ENCODE data around the gene SMAD6. TPM values are rescaled to one million over a fixed set of nuclear protein-coding genes. Genes with fewer than 3 reads are reported as not detected.
A peak's percentile ranks its signal among the peaks of the same experiment; 100 is the strongest.

The SMAD6 gene
- total RNA-seq, 1 experiment from 2014 or later: 6.6 TPM

GRCh38 chr15:66743703-66744536 lies 41.9 kb downstream of the SMAD6 start:
- no peaks in the 10 kb centered on the region for H3K27me3 ChIP-seq (ENCODE audit: insufficient read depth, low read length)
- TF ChIP-seq POLR2AphosphoS5 (IDR thresholded peaks at IDR 0.05; ENCODE audit: low read depth, low read length) (no peak), EZH2 (IDR thresholded peaks at IDR 0.05) (no peak), ATF3 (IDR thresholded peaks at IDR 0.05) (no peak), EGR1 (IDR thresholded peaks at IDR 0.05; ENCODE audit: low read depth) (no peak)
- intact Hi-C loops (cut with micrococcal nuclease): no loop called here
- no peak overlapping the region for H3K4me2 ChIP-seq (ENCODE audit: low read length)
- no peak overlapping the region for H2AFZ ChIP-seq (ENCODE audit: low read depth, low read length, poor library complexity, severe bottlenecking)
- peaks cover 42 to 47% of the 10 kb centered on the region in 2 experiments for H3K4me1 ChIP-seq (ENCODE audit: control insufficient read depth in 1 of 2, insufficient read depth in 2 of 2, low read length in 2 of 2)
- no peak for ATAC-seq
- ChIA-PET CTCF (interaction anchor here (1.4 kb wide), 1 partner anchor 13 kb away, joined by 4 read pairs; no protein-coding TSS in a partner anchor), POLR2A (interaction anchor here (0.5 kb wide), 1 partner anchor 42 kb away, joined by 3 read pairs; the partner anchor contains the start of gene SMAD6), RAD21 (ENCODE audit: low non-redundant PET in 1 of 2, low total read pairs in 2 of 2, uncharacterized antibody in 2 of 2, unreplicated experiment in 2 of 2) (no interaction called here)
- H3K36me3 ChIP-seq (ENCODE audit: control insufficient read depth in 1 of 2, insufficient read depth in 2 of 2, low read length in 2 of 2): no peaks in the 10 kb centered on the region
- H4K20me1 ChIP-seq (ENCODE audit: insufficient read depth): no peaks in the 10 kb centered on the region
- no peak overlapping the region for H3K9ac ChIP-seq (ENCODE audit: low read length)
- DNase-seq (ENCODE audit: low read depth, low spot score): no peak
- no peak overlapping the region for H3K4me3 ChIP-seq (replicated peaks in 1 of 2; ENCODE audit: low read depth in 1 of 2, low read length in 2 of 2)
- no TSS peak for BruUV-seq (replicated peaks)
- no peaks in the 10 kb centered on the region for H3K9me2 ChIP-seq (ENCODE audit: insufficient read depth)
- H3K27ac ChIP-seq (ENCODE audit: low read depth, low read length): peak overlapping the region; percentile 1; the same call in 1 of the 2 replicates
- no peaks in the 10 kb centered on the region for H3K9me3 ChIP-seq (ENCODE audit: control insufficient read depth in 1 of 2, insufficient read depth in 1 of 2, low read depth in 1 of 2, low read length in 2 of 2)
- no peaks in the 10 kb centered on the region for H3K79me2 ChIP-seq (ENCODE audit: insufficient read depth, low read length)

GRCh38 chr15:66744610-66745279 lies 42.7 kb downstream of the SMAD6 start:
- Histone ChIP-seq H3K36me3 (ENCODE audit: control insufficient read depth in 1 of 2, insufficient read depth in 2 of 2, low read length in 2 of 2) (no peaks in the 10 kb centered on the region), H4K20me1 (ENCODE audit: insufficient read depth) (no peaks in the 10 kb centered on the region), H3K27me3 (ENCODE audit: insufficient read depth, low read length) (no peaks in the 10 kb centered on the region), H2AFZ (ENCODE audit: low read depth, low read length, poor library complexity, severe bottlenecking) (no peak overlapping the region), H3K9ac (ENCODE audit: low read length) (no peak overlapping the region), H3K9me2 (ENCODE audit: insufficient read depth) (no peaks in the 10 kb centered on the region), H3K4me2 (ENCODE audit: low read length) (no peak overlapping the region), H3K9me3 (ENCODE audit: control insufficient read depth in 1 of 2, insufficient read depth in 1 of 2, low read depth in 1 of 2, low read length in 2 of 2) (no peaks in the 10 kb centered on the region), H3K4me3 (replicated peaks in 1 of 2; ENCODE audit: low read depth in 1 of 2, low read length in 2 of 2) (no peak overlapping the region), H3K27ac (ENCODE audit: low read depth, low read length) (peak overlapping the region; percentile 1; the same call in 1 of the 2 replicates), H3K4me1 (ENCODE audit: control insufficient read depth in 1 of 2, insufficient read depth in 2 of 2, low read length in 2 of 2) (peaks cover 51 to 56% of the 10 kb centered on the region in 2 experiments), H3K79me2 (ENCODE audit: insufficient read depth, low read length) (no peaks in the 10 kb centered on the region)
- POLR2A ChIA-PET: interaction anchor here (0.5 kb wide), 1 partner anchor 43 kb away, joined by 3 read pairs; the partner anchor contains the start of gene SMAD6
- CTCF ChIA-PET: interaction anchor here (1.4 kb wide), 1 partner anchor 14 kb away, joined by 4 read pairs; no protein-coding TSS in a partner anchor
- RAD21 ChIA-PET (ENCODE audit: low non-redundant PET in 1 of 2, low total read pairs in 2 of 2, uncharacterized antibody in 2 of 2, unreplicated experiment in 2 of 2): no interaction called here
- TF ChIP-seq RAD21 (IDR thresholded peaks at IDR 0.05; ENCODE audit: low read depth) (no peak), CTCF (IDR thresholded peaks at IDR 0.05 in 2 of 3, conservative IDR thresholded peaks at IDR 0.05 in 1 of 3; ENCODE audit: borderline replicate concordance in 1 of 3, insufficient read depth in 1 of 3, low read depth in 2 of 3, low read length in 2 of 3) (peak in 2 of 3 experiments; percentile 23 to 35; a peak in 2 of 6 replicates)
- DNase-seq (ENCODE audit: low read depth, low spot score): no peak
- peak; percentile 58 for ATAC-seq
- no TSS peak for BruUV-seq (replicated peaks)
- intact Hi-C loops (cut with micrococcal nuclease): no loop called here

All from HCT116 (cell line).